Stimulated activated CD8-positive, alpha-beta memory T cell treated with anti-CD3 and anti-CD28 coated beads, Interleukin-4, amount 100 ng/mL, for 24 hours (primary cell): ENCODE measurements around the gene P2RY8.
A peak's percentile ranks its signal among the peaks of the same experiment; 100 is the strongest.
"Not testable (repeated sequence)": the region's sequence is repeated elsewhere in the genome, so short reads cannot be mapped to it uniquely, and the experiment has no call there.

Experiments used
- DNase-seq: peaks from one replicate; pipeline ENCODE4 v3.0.0-alpha.2; 2020; ENCODE audit warnings: low read depth

P2RY8 gene

GRCh38 chrX:1487401-1487800, 49.6 kb downstream of the P2RY8 start:
- no peak for DNase-seq

GRCh38 chrX:1486749-1487361, 50.1 kb downstream of the P2RY8 start:
- DNase-seq = no peak

- DNase-seq = no peak
Observed at GRCh38 chrX:1486177-1486576, 50.8 kb downstream of the P2RY8 start.

GRCh38 chrX:1485033-1485432, 52.0 kb downstream of the P2RY8 start:
- no peak for DNase-seq

GRCh38 chrX:1484638-1485019, 52.4 kb downstream of the P2RY8 start:
- no peak for DNase-seq

GRCh38 chrX:1483843-1484637, 52.9 kb downstream of the P2RY8 start:
- no peak for DNase-seq

- DNase-seq = not testable (repeated sequence)
Observed at GRCh38 chrX:1482530-1482928, 54.5 kb downstream of the P2RY8 start.

GRCh38 chrX:1481636-1482529, 55.1 kb downstream of the P2RY8 start:
- DNase-seq = peak; percentile 50

- no peak for DNase-seq
Observed at GRCh38 chrX:1480082-1480785, 56.8 kb downstream of the P2RY8 start.

GRCh38 chrX:1477801-1478458, 59.1 kb downstream of the P2RY8 start:
- DNase-seq = no peak

GRCh38 chrX:1477229-1477628, 59.8 kb downstream of the P2RY8 start:
- DNase-seq = no peak

GRCh38 chrX:1476682-1477081, 60.3 kb downstream of the P2RY8 start:
- no peak for DNase-seq

GRCh38 chrX:1475881-1476280, 61.1 kb downstream of the P2RY8 start:
- DNase-seq = no peak

GRCh38 chrX:1475481-1475880, 61.5 kb downstream of the P2RY8 start:
- no peak for DNase-seq

- DNase-seq = not testable (repeated sequence)
Observed at GRCh38 chrX:1474593-1474992, 62.4 kb downstream of the P2RY8 start.

- DNase-seq = no peak
Observed at GRCh38 chrX:1472975-1473374, 64.0 kb downstream of the P2RY8 start.

GRCh38 chrX:1468250-1468772, 68.7 kb downstream of the P2RY8 start:
- peak; percentile 64 for DNase-seq

GRCh38 chrX:1466971-1467561, 69.9 kb downstream of the P2RY8 start:
- no peak for DNase-seq

GRCh38 chrX:1466232-1466661, 70.7 kb downstream of the P2RY8 start:
- no peak for DNase-seq

- DNase-seq = no peak
Observed at GRCh38 chrX:1465286-1466231, 71.4 kb downstream of the P2RY8 start.
